ENCODE measurements around the gene ZNF541.
"Not testable (repeated sequence)": the region's sequence is repeated elsewhere in the genome, so short reads cannot be mapped to it uniquely, and the experiment has no call there.

ZNF541 gene

DNA sequence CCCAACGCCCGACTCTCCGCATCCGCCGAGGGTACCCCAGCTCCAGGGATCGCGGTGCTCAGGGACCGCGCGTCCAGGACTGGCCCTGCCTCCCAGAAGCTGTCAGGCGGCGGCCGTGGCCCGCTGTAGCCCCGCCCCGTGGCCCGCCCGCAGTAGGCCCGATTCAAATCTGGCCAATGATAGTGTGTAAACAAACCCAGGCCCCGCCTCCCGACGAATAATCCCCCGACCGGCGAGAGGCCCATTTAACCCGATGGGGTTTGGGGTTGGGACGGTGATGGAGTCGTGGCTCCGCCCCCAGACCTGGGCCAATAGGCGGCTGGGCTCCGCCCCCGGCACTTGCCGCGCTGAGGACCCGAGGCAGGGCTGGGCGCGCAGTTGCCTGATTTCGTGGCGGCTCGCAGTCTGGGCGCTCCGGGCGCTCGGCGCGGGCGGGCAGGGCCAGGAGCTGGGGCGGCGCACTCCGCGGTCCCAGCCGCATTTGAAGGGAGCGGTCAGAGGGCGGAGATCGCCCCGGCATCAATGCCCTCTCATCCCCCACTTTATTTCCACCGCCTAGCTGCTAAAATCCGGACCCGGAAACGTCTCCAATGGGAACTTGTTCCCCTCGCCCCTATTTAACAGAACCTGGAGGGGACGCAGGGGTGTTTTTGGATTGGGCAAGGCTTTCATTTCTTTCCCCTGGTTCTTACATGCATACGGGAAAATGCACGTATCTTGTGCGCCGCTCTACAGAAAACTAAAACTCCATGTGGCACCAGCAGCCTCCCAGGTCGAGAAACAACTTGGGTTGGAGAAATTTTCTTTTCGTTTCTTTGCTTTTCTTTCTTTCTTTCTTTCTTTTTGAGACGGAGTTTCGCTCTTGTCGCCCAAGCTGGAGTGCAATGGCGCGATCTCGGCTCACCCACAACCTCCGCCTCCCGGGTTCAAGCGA lies 27.6 kb upstream of the ZNF541 start:
- Histone ChIP-seq H3K27me3 (ENCODE audit: insufficient read depth, low read length) (no peaks in the 10 kb centered on the region), H3K23ac (ENCODE audit: low read length) (no peak overlapping the region), H2BK120ac (ENCODE audit: insufficient read depth, low read length, poor library complexity) (peak overlapping the region; percentile 14), H2BK5ac (ENCODE audit: low read depth, low read length, poor library complexity) (peak overlapping the region; percentile 19), H3K18ac (ENCODE audit: low read length) (peak overlapping the region; percentile 20), H4K91ac (ENCODE audit: low read depth, low read length) (peak overlapping the region; percentile 67), H3K27ac (ENCODE audit: low read depth, low read length) (peak overlapping the region; percentile 63), H3K79me1 (ENCODE audit: low read length) (peaks cover 7% of the 10 kb centered on the region), H3K9ac (ENCODE audit: low read length) (peak overlapping the region; percentile 85), H3K4me2 (ENCODE audit: low read length) (peak overlapping the region; percentile 76), H3K9me3 (ENCODE audit: insufficient read depth, low read depth, low read length) (no peaks in the 10 kb centered on the region), H3K4me3 (ENCODE audit: low read depth, low read length) (peak overlapping the region; percentile 73), H3K36me3 (ENCODE audit: control insufficient read depth in 1 of 2, insufficient read depth in 2 of 2, low read length in 2 of 2) (no peaks in the 10 kb centered on the region), H3K4ac (ENCODE audit: low read depth, low read length) (no peak overlapping the region), H2AK5ac (ENCODE audit: low read length) (no peak overlapping the region), H4K12ac (ENCODE audit: low read depth, low read length) (peak overlapping the region; percentile 5), H3K4me1 (ENCODE audit: control insufficient read depth in 1 of 2, insufficient read depth in 2 of 2, low read length in 2 of 2) (peaks cover 4 to 10% of the 10 kb centered on the region in 2 experiments), H2BK12ac (ENCODE audit: low read length) (no peak overlapping the region), H3K14ac (ENCODE audit: low read length) (peak overlapping the region; percentile 14), H4K8ac (ENCODE audit: low read depth, low read length) (peak overlapping the region; percentile 85), H3K79me2 (ENCODE audit: control insufficient read depth, insufficient read depth, low read length, poor library complexity) (no peaks in the 10 kb centered on the region), H2AFZ (ENCODE audit: insufficient read depth, low read length, poor library complexity) (peak overlapping the region; percentile 43)
- WGBS (ENCODE audit: extremely low coverage, insufficient coverage, insufficient read length), result no CpG with 5 or more reads among the region's 77 CpGs
- peak; percentile 99 to 100 for DNase-seq

DNA sequence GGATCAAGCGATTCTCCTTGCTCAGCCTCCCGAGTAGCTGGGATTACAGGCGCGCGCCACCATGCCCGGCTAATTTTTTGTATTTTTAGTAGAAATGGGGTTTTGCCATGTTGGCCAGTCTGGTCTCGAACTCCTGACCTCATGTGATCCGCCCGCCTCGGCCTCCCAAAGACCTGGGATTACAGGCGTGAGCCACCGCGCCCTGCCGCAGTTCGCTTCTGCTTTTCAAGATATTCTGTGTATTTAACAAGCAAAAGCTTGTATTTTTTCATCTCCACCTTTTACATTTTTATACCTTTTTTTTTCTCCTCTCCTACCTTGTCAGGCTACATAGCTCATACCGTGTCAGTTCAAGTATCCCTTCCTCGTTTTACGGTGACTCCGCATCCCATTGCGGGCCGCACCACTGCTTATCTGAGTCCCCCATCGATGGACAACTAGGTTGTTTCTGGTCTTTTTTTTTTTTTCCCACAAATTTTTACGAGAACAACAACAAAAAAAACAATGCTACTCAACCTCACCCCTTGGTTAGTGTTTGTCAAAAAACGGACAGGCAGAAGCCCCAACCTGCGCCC lies 26.8 kb upstream of the ZNF541 start:
- not testable (repeated sequence) for H3K14ac ChIP-seq (ENCODE audit: low read length); H4K91ac ChIP-seq (ENCODE audit: low read depth, low read length); H3K4me1 ChIP-seq (ENCODE audit: control insufficient read depth in 1 of 2, insufficient read depth in 2 of 2, low read length in 2 of 2); H3K36me3 ChIP-seq (ENCODE audit: control insufficient read depth in 1 of 2, insufficient read depth in 2 of 2, low read length in 2 of 2); H3K27ac ChIP-seq (ENCODE audit: low read depth, low read length); H2AFZ ChIP-seq (ENCODE audit: insufficient read depth, low read length, poor library complexity); H4K12ac ChIP-seq (ENCODE audit: low read depth, low read length); H3K79me2 ChIP-seq (ENCODE audit: control insufficient read depth, insufficient read depth, low read length, poor library complexity); H3K27me3 ChIP-seq (ENCODE audit: insufficient read depth, low read length); H3K79me1 ChIP-seq (ENCODE audit: low read length); H3K4ac ChIP-seq (ENCODE audit: low read depth, low read length); H3K9me3 ChIP-seq (ENCODE audit: insufficient read depth, low read depth, low read length); H2BK5ac ChIP-seq (ENCODE audit: low read depth, low read length, poor library complexity); H2BK12ac ChIP-seq (ENCODE audit: low read length); H3K9ac ChIP-seq (ENCODE audit: low read length); H3K23ac ChIP-seq (ENCODE audit: low read length); H2AK5ac ChIP-seq (ENCODE audit: low read length); H4K8ac ChIP-seq (ENCODE audit: low read depth, low read length); H3K18ac ChIP-seq (ENCODE audit: low read length)
- Histone ChIP-seq H2BK120ac (ENCODE audit: insufficient read depth, low read length, poor library complexity) (peak overlapping the region; percentile 22), H3K4me2 (ENCODE audit: low read length) (peak overlapping the region; percentile 60), H3K4me3 (ENCODE audit: low read depth, low read length) (peak overlapping the region; percentile 41)
- DNase-seq, result peak in 1 of 2 donors; percentile 46
- WGBS (ENCODE audit: extremely low coverage, insufficient coverage, insufficient read length), result no CpG with 5 or more reads among the region's 25 CpGs

DNA sequence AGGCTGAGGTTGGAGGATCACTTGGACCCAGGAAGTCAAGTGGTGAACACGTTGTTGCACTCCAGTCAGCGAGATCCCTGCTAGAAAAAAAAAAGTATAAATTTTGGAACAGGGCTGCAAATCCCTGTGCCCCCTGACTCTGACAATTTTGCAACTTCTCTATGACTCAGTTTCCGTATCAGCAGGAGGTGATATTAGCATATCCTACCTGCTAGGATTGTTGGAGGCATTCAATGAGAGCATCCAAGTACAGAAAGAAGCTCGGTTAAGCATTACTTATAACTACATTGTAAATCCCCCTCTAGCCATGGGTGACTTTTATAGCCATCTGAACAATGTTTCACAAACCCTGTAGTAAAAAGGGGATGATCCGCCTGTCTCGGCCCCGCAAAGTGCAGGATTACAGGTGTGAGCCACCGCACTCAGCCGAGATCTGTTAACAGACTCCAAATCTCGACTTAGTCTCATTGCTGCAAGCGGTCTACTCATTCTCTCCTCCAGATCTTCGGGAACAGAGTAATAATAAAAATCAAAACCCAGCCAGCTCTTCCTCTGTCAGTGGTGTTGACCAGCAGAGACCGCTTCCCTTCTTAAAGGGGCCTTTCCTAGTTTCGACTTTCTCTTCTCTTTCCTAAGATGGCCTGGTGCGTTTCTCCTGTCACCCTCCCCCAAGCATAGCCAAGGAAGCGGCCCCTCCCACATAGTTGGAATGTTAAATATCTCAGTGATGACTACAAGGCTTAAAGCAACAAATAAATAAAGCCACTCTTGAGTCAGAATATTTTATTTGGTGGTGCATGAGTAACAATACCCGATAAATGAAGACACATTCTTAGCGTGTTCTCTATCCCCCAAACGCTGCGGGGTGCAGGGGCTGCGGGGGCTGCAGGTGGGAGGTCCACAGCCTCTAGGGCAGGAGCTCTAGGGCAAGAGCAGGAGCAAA lies 25.7 kb upstream of the ZNF541 start:
- Histone ChIP-seq H3K4me1 (ENCODE audit: control insufficient read depth in 1 of 2, insufficient read depth in 2 of 2, low read length in 2 of 2) (peaks cover 4 to 10% of the 10 kb centered on the region in 2 experiments), H4K8ac (ENCODE audit: low read depth, low read length) (peak overlapping the region; percentile 8), H4K12ac (ENCODE audit: low read depth, low read length) (no peak overlapping the region), H2AK5ac (ENCODE audit: low read length) (peak overlapping the region; percentile 12), H3K23ac (ENCODE audit: low read length) (no peak overlapping the region), H3K27me3 (ENCODE audit: insufficient read depth, low read length) (no peaks in the 10 kb centered on the region), H3K79me2 (ENCODE audit: control insufficient read depth, insufficient read depth, low read length, poor library complexity) (no peaks in the 10 kb centered on the region), H3K14ac (ENCODE audit: low read length) (no peak overlapping the region), H3K4me2 (ENCODE audit: low read length) (peak overlapping the region; percentile 82), H3K18ac (ENCODE audit: low read length) (no peak overlapping the region), H2BK120ac (ENCODE audit: insufficient read depth, low read length, poor library complexity) (peak overlapping the region; percentile 2), H4K91ac (ENCODE audit: low read depth, low read length) (peak overlapping the region; percentile 51), H3K9me3 (ENCODE audit: insufficient read depth, low read depth, low read length) (no peaks in the 10 kb centered on the region), H2BK5ac (ENCODE audit: low read depth, low read length, poor library complexity) (peak overlapping the region; percentile 10), H2AFZ (ENCODE audit: insufficient read depth, low read length, poor library complexity) (peak overlapping the region; percentile 8), H3K4me3 (ENCODE audit: low read depth, low read length) (peak overlapping the region; percentile 51), H3K79me1 (ENCODE audit: low read length) (peaks cover 7% of the 10 kb centered on the region), H3K36me3 (ENCODE audit: control insufficient read depth in 1 of 2, insufficient read depth in 2 of 2, low read length in 2 of 2) (no peaks in the 10 kb centered on the region), H2BK12ac (ENCODE audit: low read length) (peak overlapping the region; percentile 53), H3K4ac (ENCODE audit: low read depth, low read length) (no peak overlapping the region), H3K9ac (ENCODE audit: low read length) (peak overlapping the region; percentile 77), H3K27ac (ENCODE audit: low read depth, low read length) (peak overlapping the region; percentile 76)
- WGBS (ENCODE audit: extremely low coverage, insufficient coverage, insufficient read length), result no CpG with 5 or more reads among the region's 21 CpGs
- peak; percentile 75 to 85 for DNase-seq

DNA sequence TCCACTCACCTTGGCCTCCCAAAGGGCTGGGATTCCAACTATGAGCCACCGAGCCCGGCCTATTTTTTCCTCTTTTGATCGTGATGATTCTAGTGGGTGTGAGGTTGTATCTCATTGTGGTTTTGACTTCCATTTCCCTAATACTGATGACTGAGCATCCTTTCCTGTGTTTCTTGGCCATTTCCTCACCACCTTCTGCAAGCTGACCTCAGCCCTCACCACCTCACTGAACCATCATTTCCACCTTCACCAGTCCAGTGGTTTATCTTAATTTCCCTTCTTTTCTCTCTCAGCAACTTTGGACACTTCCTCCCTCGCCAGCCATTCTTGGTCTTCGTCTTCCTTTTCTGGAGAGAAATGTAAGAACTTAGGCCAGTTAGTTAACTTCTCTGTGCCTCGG lies 23.0 kb upstream of the ZNF541 start:
- no peak for DNase-seq
- no peak overlapping the region for H2BK120ac ChIP-seq (ENCODE audit: insufficient read depth, low read length, poor library complexity)
- H3K4me2 ChIP-seq (ENCODE audit: low read length), result no peak overlapping the region
- peaks cover 4% of the 10 kb centered on the region in 2 experiments for H3K4me1 ChIP-seq (ENCODE audit: control insufficient read depth in 1 of 2, insufficient read depth in 2 of 2, low read length in 2 of 2)
- peaks cover 7% of the 10 kb centered on the region for H3K79me1 ChIP-seq (ENCODE audit: low read length)
- no peaks in the 10 kb centered on the region for H3K9me3 ChIP-seq (ENCODE audit: insufficient read depth, low read depth, low read length)
- H3K9ac ChIP-seq (ENCODE audit: low read length), result no peak overlapping the region
- no peak overlapping the region for H3K4me3 ChIP-seq (ENCODE audit: low read depth, low read length)
- no peak overlapping the region for H3K14ac ChIP-seq (ENCODE audit: low read length)
- H3K18ac ChIP-seq (ENCODE audit: low read length), result no peak overlapping the region
- no peak overlapping the region for H2BK12ac ChIP-seq (ENCODE audit: low read length)
- H2AFZ ChIP-seq (ENCODE audit: insufficient read depth, low read length, poor library complexity), result no peak overlapping the region
- H4K91ac ChIP-seq (ENCODE audit: low read depth, low read length), result no peak overlapping the region
- no peak overlapping the region for H4K8ac ChIP-seq (ENCODE audit: low read depth, low read length)
- no peak overlapping the region for H3K27ac ChIP-seq (ENCODE audit: low read depth, low read length)
- no peaks in the 10 kb centered on the region for H3K27me3 ChIP-seq (ENCODE audit: insufficient read depth, low read length)
- H3K79me2 ChIP-seq (ENCODE audit: control insufficient read depth, insufficient read depth, low read length, poor library complexity), result no peaks in the 10 kb centered on the region
- no CpG with 5 or more reads among the region's 6 CpGs for WGBS (ENCODE audit: extremely low coverage, insufficient coverage, insufficient read length)
- no peak overlapping the region for H2BK5ac ChIP-seq (ENCODE audit: low read depth, low read length, poor library complexity)
- no peak overlapping the region for H2AK5ac ChIP-seq (ENCODE audit: low read length)
- no peaks in the 10 kb centered on the region for H3K36me3 ChIP-seq (ENCODE audit: control insufficient read depth in 1 of 2, insufficient read depth in 2 of 2, low read length in 2 of 2)
- no peak overlapping the region for H4K12ac ChIP-seq (ENCODE audit: low read depth, low read length)
- H3K23ac ChIP-seq (ENCODE audit: low read length), result no peak overlapping the region
- H3K4ac ChIP-seq (ENCODE audit: low read depth, low read length), result no peak overlapping the region

Measured in trophoblast cell (in vitro differentiated cells and primary cell).